ENCODE data around the gene GJB4.

- TF ChIP-seq CTCF (IDR thresholded peaks at IDR 0.05; ENCODE audit: poor library complexity, severe bottlenecking) (peak; percentile 30), SMC3 (conservative IDR thresholded peaks at IDR 0.05; ENCODE audit: poor library complexity) (no peak), POLR2AphosphoS5 (IDR thresholded peaks at IDR 0.05) (no peak)
These were observed 19.2 kb upstream of the GJB4 start for GRCh38 chr1:34740161-34740868.
